Activated naive CD4-positive, alpha-beta T cell treated with anti-CD3 and anti-CD28 coated beads, Interleukin-2, amount 50 U/mL, for 72 hours (primary cell): Measurements from ENCODE around the gene ADGRF4. TPM values are rescaled to one million over a fixed set of nuclear protein-coding genes. Genes with fewer than 3 reads are reported as not detected.
A peak's percentile ranks its signal among the peaks of the same experiment; 100 is the strongest.
"Not testable (repeated sequence)": the region's sequence is repeated elsewhere in the genome, so short reads cannot be mapped to it uniquely, and the experiment has no call there.

Experiments
- ATAC-seq, 2 donors: fragments of 150-1000 bp; cut with Tn5 transposase; 2 replicates each; pipeline ENCODE4 v1.10.0; 2021; ENCODE audit warnings: mild to moderate bottlenecking in 2 of 2, moderate library complexity in 2 of 2
- DNase-seq, 2 donors: peaks; one replicate each; pipeline ENCODE4 v3.0.0; 2021 to 2022; ENCODE audit warnings: low spot score in 2 of 2
- H3K27ac Mint-ChIP-seq, 2 donors: one replicate each; pipeline ENCODE4 v1.8.0; 2022; ENCODE audit warnings: mild to moderate bottlenecking in 2 of 2, mixed read lengths in 2 of 2
- H3K36me3 Mint-ChIP-seq, 2 donors: one replicate each; pipeline ENCODE4 v1.8.0; 2022; ENCODE audit warnings: mixed read lengths in 2 of 2
- H3K9me3 Mint-ChIP-seq, 2 donors: one replicate each; pipeline ENCODE4 v1.8.0; 2022; ENCODE audit warnings: mixed read lengths in 2 of 2
- total RNA-seq, 2 donors: library from RNA; stranded (reverse); gene quantifications; one replicate each; pipeline ENCODE4 v1.2.3, GENCODE V29; 2022

Gene ADGRF4
- total RNA-seq, 2 donors from 2014 or later = not detected

GRCh38 chr6:47745269-47745668, 46.9 kb downstream of the ADGRF4 start:
- not testable (repeated sequence) for ATAC-seq, H3K36me3 Mint-ChIP-seq, H3K27ac Mint-ChIP-seq, DNase-seq, H3K9me3 Mint-ChIP-seq

GRCh38 chr6:47749757-47750156, 51.4 kb downstream of the ADGRF4 start:
- Mint-ChIP-seq H3K36me3 (peaks cover 0 to 5% of the 10 kb centered on the region in 2 donors), H3K27ac (no peak overlapping the region), H3K9me3 (no peaks in the 10 kb centered on the region)
- ATAC-seq (peak in 1 of 2 donors; percentile 86), DNase-seq (no peak)

GRCh38 chr6:47752801-47753200, 54.4 kb downstream of the ADGRF4 start:
- peaks cover 4% of the 10 kb centered on the region in 2 donors for H3K9me3 Mint-ChIP-seq
- ATAC-seq (no peak), DNase-seq (no peak)
- H3K36me3 Mint-ChIP-seq = peaks cover 0 to 5% of the 10 kb centered on the region in 2 donors
- no peak overlapping the region for H3K27ac Mint-ChIP-seq

- ATAC-seq (no peak), DNase-seq (no peak)
- H3K36me3 Mint-ChIP-seq = no peaks in the 10 kb centered on the region
- H3K9me3 Mint-ChIP-seq = peaks cover 4% of the 10 kb centered on the region in 2 donors
- no peak overlapping the region for H3K27ac Mint-ChIP-seq
Measured at GRCh38 chr6:47759364-47759763, 61.0 kb downstream of the ADGRF4 start.

- no peak overlapping the region for H3K27ac Mint-ChIP-seq
- DNase-seq = no peak
- H3K36me3 Mint-ChIP-seq = peaks cover 0 to 5% of the 10 kb centered on the region in 2 donors
- ATAC-seq = no peak
- H3K9me3 Mint-ChIP-seq = peaks cover 3% of the 10 kb centered on the region in 2 donors
Measured at GRCh38 chr6:47762502-47762901, 64.1 kb downstream of the ADGRF4 start.

- no peak for DNase-seq
- Mint-ChIP-seq H3K36me3 (peaks cover 0 to 5% of the 10 kb centered on the region in 2 donors), H3K27ac (no peak overlapping the region), H3K9me3 (peaks cover 3% of the 10 kb centered on the region in 2 donors)
- ATAC-seq = no peak
Measured at GRCh38 chr6:47766445-47766844, 68.1 kb downstream of the ADGRF4 start.

GRCh38 chr6:47767102-47767501, 68.7 kb downstream of the ADGRF4 start:
- H3K9me3 Mint-ChIP-seq = peaks cover 3% of the 10 kb centered on the region in 2 donors
- ATAC-seq = no peak
- no peak overlapping the region for H3K27ac Mint-ChIP-seq
- peaks cover 0 to 5% of the 10 kb centered on the region in 2 donors for H3K36me3 Mint-ChIP-seq
- no peak for DNase-seq

GRCh38 chr6:47769982-47770381, 71.6 kb downstream of the ADGRF4 start:
- Mint-ChIP-seq H3K27ac (no peak overlapping the region), H3K36me3 (peaks cover 0 to 5% of the 10 kb centered on the region in 2 donors), H3K9me3 (peaks cover 3% of the 10 kb centered on the region in 2 donors)
- DNase-seq (no peak), ATAC-seq (no peak)

Other genes starting within 250 kb of the ADGRF4 start
- 10 to 100 TPM; 17.9 to 32.6 TPM for gene CD2AP, start 220.8 kb upstream of the ADGRF4 start, total RNA-seq
- not detected for gene OPN5, start 83.5 kb downstream of the ADGRF4 start, total RNA-seq